AG08395 (cell line): ENCODE measurements around the gene UNCX.

Source experiments
- DNase-seq: peaks from one replicate; pipeline ENCODE4 v3.0.0; 2012; ENCODE audit warnings: mixed read lengths, low spot score

The UNCX gene

DNA sequence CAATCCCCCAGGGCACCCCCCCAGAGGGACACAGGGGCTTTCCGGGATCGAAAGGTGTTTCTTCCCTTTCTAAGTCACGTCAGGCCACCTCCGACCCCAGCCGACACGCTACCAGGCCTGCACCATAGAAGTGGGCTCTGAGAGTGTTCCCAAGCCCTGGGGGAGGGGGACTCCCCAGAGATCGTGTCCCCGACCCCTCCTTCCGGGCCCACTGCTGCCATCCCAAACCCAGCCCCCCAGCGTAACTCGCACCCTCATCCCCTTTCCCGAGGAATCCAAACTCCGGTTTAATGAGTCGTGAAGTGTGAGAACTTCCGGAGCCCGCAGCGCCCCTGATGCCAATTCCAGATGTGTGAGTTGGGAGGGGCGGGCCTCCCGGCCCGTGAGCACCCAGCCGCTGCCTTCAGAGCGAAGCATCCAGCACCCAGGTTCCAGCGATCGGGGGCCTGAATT is 11.3 kb downstream of the UNCX start:
- no peak for DNase-seq

DNA sequence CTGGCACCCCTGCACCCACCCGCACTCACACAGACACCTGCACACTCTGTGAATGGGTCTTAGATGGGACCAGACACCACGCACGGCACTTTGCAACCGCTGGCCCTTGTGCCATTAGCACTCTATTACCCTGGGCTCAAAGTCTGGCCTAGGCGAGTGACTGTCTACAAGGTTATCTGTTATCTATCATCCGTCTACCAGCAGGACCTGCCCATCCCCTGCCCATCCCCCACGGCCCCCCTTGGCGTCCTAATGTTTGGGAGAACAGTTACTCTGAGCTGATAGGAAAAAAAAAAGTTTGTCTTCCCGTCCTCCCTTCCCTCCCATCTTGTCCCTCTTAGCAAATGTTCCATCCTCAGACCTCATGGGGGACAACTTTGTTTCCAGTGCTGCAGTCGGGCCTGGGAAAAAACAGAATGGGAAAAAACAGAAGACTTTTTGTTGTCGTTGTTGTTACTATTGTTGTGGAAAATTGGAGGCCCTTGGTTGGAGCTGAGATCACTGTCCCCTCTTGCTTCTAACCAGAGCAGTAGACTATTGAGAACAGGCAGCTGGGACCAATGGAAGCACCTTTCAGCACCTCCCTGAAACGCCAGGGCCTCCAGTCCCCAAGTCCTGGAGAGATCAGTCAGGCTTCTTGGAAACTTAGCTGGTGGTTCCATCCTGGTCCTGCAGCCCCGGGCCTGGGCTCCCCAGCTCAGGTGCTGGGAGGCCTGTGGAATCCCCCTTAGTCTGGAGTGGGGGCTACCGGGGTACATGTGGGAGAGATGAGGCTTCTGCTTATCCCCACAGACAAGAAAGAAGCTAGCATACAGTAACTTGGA is 12.2 kb downstream of the UNCX start:
- no peak for DNase-seq

DNA sequence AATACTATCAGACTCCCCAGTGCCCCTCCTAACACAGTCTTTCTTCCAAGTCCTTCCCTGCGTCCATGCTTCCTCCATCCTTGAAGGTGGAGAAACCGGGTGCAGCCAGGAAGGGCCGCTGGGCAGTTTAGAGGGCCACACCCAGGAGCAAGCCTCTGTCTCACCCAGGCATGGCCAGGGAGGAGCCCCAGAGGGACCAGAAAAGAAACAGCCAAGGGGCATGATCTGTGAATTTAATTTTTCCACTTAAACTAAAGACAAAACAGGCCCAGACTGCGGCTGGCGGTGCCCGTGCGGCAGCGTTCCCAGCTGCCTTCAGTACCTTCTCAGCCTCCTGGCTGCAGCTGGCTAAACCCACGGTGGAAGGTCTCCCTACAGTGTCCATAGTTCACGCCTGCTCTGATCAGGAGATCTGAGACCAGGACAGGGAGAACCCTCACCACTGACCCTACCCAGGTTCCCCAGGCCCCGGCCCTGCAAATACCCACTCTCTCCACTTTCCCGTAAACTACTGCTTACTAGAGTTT is 12.9 kb downstream of the UNCX start:
- DNase-seq = no peak

DNA sequence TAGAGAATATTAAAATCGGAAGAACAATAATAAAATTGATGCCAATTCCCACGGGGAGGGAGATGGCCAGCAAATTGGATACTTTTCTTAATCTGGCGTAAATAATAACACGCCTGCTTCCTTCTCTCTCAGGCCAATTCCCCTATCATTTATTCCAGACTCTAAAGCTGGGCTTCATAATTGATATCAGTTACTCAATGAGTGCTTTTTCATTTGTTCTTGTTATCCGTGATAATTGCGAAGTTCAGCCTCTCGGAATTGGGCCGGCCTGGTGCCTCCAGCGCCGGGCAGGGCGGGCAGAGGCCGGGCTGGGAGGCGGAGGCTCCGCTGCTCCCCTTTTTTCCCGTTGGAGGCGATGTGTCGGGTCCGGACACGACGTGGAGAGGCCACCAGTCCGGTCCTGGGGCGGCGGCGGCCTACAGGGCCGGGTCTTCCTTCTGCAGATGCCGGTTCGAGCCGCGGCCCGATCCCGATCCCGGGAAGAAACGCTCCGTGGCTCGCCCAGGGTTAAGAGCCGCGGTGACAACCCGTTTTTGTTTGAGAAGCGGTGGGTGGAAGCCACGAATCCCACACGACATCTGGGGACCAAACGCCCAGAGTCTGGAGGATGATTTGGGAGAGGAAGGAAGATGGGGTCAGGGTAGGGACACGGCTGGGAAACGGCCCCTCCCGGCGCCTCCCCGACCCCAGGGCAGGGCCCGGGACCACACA is 13.6 kb downstream of the UNCX start:
- no peak for DNase-seq

DNA sequence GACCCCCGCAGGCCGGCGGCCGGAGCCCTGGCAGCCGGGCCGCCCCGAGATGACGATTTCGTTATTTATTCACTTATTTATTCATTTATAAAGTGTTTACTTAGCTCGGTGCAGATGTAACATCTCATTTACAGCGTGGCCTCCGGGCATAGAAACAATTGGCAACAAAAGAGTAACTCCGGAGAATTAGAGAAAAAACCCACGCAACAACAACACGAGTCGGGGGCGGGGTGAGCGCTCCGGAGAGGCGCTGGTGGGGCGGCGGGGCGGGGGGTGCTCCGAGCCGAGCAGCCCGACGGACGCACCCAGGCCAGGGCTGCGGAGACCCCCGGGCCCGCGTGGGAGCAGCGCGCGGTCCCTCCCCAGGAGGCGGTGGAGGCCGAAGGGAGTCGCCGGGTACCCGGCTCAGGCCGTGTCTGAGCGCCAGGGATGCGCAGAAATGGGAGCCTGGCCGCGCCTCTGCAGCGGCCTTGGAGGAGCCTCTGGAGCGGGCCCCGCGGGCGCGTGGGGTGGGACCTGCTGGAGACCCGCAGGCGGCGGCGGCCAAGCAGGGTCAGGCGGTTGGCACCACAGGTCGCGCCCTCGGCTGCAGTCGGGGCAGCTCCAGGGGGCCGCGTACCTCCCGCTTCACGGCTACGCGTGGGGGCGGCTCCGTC is 14.3 kb downstream of the UNCX start:
- no peak for DNase-seq

DNA sequence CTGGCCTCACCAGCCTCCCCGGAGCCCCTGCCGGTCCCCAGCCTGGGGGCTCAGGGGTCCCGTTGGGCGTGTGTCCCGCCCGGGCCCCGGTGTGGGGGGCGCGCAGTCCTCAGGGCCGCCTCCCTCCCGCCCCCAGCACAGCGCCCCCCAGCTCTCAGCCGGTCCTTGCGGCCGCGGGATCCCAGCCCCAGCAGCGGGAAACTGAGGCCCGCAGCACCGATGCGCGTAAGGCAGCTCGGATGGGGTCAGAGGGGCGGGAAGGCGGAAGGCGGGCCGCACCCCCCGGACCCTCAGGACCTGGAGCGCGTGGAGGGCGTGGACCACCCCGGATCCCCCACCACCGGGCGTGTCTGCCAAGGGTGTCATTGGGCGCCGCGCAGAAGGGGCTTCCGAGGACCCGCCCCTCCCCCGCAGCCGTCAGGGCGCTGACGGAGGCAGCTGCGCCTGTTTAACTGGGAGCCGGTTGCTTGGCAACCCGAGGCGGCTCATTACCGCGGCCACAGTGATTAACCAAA is 14.9 kb downstream of the UNCX start:
- no peak for DNase-seq

DNA sequence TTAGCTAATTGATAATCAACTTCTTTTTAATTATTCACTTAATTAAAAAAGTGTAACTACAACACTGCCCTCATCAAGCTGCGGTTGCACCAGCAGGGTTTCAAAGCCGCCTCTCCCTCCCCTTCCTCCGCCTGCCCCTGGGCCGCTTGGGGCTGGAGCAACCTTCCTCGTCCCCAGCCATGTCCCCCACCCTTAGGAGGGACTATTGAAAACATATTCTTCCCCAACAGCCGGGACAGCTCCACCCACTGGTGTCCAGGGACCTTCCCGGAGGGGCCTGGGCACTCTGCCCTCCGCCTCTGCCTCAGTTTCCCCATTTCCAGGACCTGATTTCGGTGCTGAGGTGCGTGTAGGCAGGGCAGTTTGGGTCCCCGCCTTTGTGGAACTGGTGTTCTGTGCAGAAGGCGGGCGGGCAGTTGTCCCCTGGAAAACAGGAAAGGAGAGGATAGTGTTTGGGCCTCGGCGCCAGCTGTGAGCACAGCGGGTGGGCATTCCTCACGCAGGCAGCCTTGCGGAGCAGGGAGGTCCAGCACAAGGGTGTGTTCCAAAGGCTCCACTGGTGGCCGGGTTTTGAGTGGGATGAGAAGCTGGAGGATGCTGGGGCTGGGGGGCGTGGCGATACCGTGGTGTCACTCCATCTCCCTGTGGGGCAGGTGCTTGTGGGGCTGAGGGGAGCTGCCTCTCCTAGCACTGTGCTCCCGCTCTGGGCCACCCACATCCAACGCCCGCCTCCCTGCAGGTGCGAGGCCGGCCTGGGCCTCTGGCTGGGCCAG is 15.7 kb downstream of the UNCX start:
- no peak for DNase-seq

DNA sequence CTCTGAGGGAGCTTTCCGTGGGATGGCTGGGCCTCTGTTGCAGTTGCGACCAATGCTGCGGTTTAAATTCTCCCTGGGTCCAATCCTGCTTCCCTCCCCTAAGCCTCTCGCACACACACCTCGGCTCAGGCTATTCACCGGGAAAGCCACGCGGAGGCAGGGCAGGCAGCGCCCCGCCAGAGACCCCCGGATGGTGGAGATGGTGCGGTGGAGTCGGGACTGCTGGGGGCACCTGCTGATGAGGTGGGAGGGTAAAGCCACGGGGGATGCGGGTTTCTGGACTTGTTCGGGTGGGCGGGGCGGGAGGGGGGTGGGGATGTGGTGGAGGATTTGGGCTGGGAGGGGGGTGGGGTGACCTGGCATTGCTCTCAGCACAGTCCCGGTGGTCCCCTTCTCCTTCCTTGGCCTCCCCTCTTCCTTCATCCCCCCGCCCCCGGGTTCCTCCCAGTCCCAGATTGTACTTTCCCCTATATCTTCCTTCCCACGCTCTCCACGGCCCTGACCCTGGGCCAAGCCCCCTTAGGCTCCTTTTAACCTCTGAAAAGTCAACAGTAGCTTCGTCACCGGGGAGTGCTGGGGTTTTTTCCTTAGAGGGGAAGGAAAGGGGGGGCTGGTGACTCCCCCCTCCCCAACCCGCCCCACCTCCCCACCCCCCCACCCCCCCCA is 16.4 kb downstream of the UNCX start:
- no peak for DNase-seq

DNA sequence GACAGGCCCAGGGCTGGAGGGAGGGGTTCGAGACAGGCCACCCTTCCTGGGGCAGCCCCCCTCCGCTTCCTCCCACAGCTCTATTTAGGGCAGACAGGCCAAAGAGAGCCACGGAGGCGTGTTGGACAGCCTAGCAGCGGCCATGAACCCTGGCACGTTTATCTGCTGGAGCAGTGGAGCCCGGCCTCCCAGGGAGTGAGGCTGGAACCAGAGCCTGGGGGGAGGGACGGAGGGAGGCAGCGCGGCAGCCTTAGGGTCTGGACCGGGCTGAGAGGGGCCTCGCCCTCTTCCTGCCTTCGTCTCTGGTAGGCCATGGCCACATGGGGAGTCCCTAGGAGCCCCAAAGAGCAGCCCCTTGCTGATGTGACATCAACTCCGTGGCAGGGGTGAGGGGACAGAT is 17.1 kb downstream of the UNCX start:
- no peak for DNase-seq

DNA sequence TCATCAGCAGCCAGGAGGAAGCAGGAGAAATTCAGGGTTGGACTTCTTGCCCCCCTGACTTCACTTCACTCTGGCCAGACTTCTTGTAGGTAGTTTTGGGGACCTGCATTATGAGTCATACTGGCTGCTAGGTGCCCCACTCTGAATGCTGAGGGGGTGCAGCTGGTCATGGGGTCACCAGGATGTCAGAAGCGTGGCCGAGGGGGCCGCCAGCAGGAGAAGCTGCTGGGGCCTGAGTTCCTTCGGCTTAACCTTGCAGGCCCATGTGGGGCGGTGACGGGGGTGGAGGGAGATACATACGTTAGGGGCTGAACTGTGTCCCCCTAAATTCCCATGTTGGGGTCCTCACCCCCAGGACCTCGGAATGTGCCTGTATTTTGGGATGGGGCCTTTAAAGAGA is 18.2 kb downstream of the UNCX start:
- no peak for DNase-seq

DNA sequence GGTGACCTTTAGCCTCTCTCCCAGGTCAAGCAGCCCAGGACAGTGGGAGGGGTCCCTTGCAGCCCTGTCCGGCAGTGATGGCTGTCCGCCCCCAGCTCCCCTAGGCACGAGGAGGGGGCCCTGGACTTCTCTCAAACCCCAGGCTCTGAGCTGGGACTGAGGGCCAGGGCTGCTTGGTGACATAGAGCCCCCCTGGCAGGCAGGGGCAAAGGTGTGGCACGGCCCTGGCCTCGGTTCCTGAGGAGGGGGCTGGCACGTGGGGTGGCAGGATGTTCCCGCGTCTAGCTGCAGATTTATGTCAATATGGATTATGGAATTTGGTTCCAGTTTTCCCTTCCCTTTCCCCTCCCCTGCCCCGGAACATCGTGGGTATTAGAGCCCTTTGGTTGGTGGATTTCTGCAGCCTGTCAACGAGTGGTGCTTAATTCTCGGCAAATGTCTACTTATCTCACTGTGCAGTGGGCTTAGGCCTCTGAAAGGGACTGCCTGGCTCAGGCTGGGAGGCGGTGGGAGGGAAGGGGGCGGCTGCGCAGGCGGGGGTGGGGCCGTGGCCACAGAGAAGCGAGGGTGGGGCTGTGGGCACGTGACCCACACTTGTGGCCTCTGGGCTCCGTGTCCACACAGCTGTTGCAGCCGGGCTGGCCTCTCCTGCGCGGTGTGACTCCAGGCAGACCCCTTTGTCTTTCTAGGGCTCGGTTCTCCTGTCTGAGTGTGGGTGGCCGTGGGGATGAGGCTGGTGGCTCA is 19.3 kb downstream of the UNCX start:
- DNase-seq = no peak

DNA sequence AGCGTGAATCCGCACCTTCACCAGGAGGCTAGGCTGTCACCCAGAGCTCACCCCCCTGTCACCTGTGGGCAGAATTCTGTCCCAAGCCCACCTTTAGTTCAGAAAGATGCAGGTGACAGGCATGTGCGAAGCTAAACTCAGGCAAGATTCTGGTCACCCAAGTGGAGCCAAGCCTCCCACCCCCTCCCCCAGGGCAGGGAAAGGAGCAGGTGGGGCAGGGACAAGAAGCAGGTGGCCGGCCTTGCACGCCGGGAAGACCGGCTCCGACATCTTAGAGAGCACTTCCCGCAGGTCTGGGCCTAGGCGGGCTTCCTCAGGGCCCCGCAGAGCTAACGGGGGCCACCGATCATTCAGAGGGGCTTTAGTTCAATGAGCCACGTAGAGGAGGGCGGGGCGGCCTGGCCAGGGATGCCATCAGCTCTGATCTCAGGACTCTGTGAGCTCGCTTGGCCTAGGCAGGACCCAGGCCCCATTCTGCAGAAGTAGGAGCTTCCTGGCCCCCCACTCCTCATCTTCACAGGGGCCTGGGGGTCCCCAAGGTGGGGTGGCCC is 19.9 kb downstream of the UNCX start:
- DNase-seq = no peak

DNA sequence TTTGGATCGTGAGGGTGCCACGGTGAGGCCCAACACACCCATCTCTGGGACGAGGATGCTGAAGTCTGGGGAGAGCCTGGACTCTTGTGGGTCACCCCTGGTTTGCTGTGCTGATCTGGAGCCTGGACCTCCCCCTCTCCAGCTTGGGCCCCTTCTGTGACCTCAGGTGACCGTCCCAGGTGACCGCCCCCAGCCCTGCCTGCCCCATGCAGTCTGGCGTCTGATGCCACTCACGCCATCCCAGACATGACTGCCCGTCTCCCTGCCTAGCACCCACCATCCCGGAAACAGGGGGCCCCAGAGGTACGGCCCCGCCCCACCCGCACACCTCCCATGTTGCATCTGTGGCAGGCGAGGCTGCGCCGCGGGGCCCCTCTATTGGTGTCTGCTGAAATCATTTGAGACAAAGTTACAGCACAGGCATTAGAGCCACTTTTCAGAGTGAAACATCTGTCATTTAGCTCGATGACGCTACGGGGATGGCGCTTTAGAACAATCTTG is 21.1 kb downstream of the UNCX start:
- no peak for DNase-seq

DNA sequence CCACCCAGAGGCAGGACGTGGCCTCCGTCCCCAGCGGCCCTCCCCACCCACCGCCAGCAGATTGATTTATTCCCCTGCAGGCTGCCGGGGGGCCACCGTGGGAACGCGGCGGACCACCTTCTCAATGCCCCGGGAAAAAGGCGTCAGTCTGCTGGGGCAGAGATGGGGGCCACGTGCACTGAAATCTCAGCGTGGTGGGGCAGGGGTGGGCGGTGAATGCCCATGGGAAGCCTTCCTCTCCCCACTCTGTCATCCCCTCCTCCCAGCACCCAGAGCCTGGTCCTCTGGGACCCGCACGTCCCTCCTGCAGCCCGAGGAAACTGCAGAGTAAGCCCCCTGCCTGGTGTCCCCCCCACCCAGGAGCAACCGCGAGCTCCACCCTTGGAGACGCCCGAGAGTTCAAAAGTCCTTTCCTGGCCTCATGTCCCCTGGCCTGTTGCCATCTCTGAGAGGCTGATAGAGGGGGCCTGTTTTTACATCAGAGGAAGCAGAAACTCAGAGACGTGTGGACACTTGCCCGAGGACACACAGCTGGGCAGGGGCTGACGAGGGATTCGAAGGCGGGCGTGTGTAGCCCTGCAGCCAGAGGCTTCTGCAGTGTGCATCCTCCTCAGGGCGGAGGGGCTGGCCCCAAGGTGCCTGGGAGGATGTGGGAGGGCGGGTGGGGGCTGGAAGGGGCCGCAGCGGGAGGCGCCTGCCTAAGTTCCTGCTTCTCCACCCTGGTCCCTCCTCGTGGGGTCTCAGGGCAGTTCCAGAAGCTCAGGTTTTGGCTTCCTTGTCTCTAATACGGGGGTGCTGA is 21.8 kb downstream of the UNCX start:
- DNase-seq = no peak

DNA sequence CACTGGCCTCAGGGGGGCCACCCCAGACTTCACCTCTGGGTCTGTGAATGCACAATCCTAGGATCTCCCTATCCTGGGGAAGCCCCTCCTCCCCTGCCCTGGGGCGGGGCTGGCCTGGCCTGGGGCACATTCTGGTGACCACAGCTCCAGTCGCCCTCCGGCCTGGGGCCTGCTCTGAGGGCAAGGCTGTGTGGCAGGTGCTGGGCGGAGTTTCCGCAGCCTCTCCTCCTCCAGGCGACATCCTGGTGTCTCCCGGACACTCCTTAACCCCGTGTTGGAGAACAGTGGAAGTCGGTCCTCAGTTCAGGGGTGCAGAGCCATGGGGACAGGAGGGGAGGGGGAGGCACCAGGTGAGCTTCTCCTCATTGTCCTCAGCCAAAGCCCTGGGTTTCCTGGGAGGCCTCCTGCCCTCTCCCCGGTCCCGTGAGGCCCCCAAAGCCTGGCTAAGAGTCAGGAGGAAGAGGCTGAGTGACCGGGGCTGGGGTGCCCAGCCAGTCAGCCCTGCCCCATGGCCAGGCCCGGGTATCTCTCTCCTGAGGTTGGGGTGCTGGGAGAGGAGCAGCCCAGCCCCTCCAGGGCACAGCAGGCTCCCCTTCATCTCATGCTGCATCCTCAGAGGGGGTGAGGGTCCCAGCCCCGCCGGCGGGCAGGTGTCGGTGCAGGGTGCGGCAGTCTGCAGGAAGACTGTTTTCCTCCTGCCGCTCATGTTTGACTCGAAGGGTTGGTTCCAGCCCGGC is 22.6 kb downstream of the UNCX start:
- DNase-seq = no peak

DNA sequence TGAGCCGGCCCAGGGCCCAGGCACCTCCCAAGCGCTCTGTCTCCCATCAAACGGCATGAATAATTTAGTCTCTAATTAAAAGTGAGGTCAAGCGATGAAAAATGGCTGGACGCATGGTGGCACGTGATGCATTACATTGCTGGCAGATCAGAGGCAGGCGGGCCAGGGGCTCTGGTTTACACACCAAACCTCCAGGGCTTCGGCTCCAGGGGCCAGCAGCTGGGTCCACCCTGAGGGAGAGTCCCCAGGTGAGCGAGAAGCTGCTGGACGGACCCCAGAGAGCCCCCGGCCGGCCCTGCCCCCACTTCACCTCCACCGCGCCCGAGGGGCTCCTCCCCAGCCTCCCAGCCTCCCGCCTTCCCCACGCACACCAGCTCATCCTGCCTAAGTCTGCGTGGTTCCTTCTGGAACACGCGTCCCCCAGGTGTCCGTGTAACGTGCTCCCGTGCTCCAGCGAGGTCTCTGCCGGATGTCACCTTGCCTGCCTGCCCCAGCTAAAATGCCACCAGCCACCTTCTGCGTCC is 23.2 kb downstream of the UNCX start:
- no peak for DNase-seq

DNA sequence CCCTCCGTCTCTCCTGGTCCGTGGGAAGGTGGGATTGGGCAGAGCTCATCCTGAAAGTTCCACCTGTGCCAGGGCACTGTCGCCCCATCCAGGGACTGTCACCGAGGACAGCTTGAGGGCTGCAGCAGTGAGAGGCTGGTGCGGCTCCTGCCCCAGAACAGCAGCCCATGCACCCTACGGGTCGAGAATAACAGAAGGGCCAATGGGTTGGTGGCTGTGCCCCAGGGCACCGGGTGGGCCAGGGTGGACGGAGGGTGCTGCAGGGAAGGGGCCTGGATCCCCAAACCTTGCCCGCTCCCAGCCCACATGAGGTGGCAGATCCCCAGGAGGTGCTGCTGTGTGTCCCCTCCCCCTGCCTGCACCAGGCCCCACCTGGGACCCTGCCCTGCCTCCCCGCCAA is 23.9 kb downstream of the UNCX start:
- DNase-seq = no peak

DNA sequence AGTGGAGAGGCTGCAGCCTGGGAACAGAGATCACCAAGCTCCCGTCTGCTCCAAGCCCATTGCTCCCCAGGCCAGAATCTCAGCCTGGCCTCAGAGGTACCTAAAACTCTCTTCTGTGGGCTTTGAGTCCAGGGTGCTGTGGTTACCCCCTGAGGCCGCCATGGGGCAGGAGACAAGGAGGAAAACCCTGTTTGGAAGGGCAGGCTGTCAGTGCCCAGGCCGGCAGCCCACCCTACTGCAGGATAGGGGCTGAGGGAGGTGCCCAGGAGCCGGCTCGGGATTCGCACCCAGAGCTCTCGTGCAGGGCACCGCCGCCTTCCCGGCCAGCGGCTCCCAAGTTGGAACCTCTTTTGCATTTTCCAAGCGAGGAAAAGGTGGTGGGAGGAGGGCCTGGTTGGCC is 24.5 kb downstream of the UNCX start:
- no peak for DNase-seq
